CD14-positive monocyte (primary cell): Measurements from ENCODE around the gene BACH2. TPM values are rescaled to one million over a fixed set of nuclear protein-coding genes. Genes with fewer than 3 reads are reported as not detected.

Experiments
- DNase-seq, 3 donors: peaks; one replicate each; pipeline ENCODE4 v3.0.0-alpha.2; 2011 to 2022
- H2AFZ ChIP-seq: 2 replicates; pipeline ENCODE4 v1.6.0; 2012; ENCODE audit warnings: mild to moderate bottlenecking, low read depth, low read length, inconsistent platforms; ENCODE audit not compliant: insufficient read depth, poor library complexity, severe bottlenecking
- H3K27ac ChIP-seq, 2 donors: 1 replicate in 1 of 2; 2 replicates in 1 of 2; pipeline ENCODE4 v1.5.1; 2012 to 2013; ENCODE audit warnings: low read length in 2 of 2, control low read depth in 1 of 2, inconsistent platforms in 1 of 2, low read depth in 1 of 2, mild to moderate bottlenecking in 1 of 2
- H3K27me3 ChIP-seq, 2 donors: one replicate each; pipeline versions ENCODE4 v1.6.0 to v1.6.1; 2011 to 2013; ENCODE audit warnings: low read length in 2 of 2; ENCODE audit not compliant: control insufficient read depth in 2 of 2, insufficient read depth in 2 of 2
- H3K36me3 ChIP-seq, 2 donors: replicated peaks in 1 of 2; 1 replicate in 1 of 2; 2 replicates in 1 of 2; pipeline versions ENCODE4 v1.5.1 to v1.6.1; 2012 to 2013; ENCODE audit warnings: low read length in 2 of 2, control low read depth in 1 of 2, inconsistent platforms in 1 of 2, mild to moderate bottlenecking in 1 of 2; ENCODE audit not compliant: insufficient read depth in 2 of 2, control insufficient read depth in 1 of 2
- H3K4me1 ChIP-seq, 2 donors: 1 replicate in 1 of 2; 2 replicates in 1 of 2; pipeline versions ENCODE4 v1.5.1 to v1.6.1; 2012 to 2013; ENCODE audit warnings: low read length in 2 of 2, control low read depth in 1 of 2, inconsistent platforms in 1 of 2, mild to moderate bottlenecking in 1 of 2, moderate library complexity in 1 of 2; ENCODE audit not compliant: insufficient read depth in 2 of 2, control insufficient read depth in 1 of 2
- H3K4me2 ChIP-seq: replicated peaks from 2 replicates; pipeline ENCODE3; 2012; ENCODE audit warnings: low read length, moderate library complexity, mild to moderate bottlenecking; ENCODE audit not compliant: poor library complexity, severe bottlenecking; ENCODE audit errors: extremely low read depth
- H3K4me3 ChIP-seq, 3 experiments: fragments of 200-600 bp in 1 of 3; sonication (generic) in 1 of 3; replicated peaks in 1 of 3; 1 replicate in 2 of 3; 2 replicates in 1 of 3; pipeline ENCODE4 v1.5.1; 2011 to 2013; ENCODE audit warnings: low read length in 3 of 3, mild to moderate bottlenecking in 3 of 3, control low read depth in 2 of 3, low read depth in 2 of 3, inconsistent platforms in 1 of 3, moderate library complexity in 1 of 3
- H3K79me2 ChIP-seq: 2 replicates; pipeline ENCODE4 v1.6.0; 2012; ENCODE audit warnings: mild to moderate bottlenecking, control low read depth, inconsistent platforms, low read length, moderate library complexity; ENCODE audit not compliant: insufficient read depth
- H3K9ac ChIP-seq: 2 replicates; pipeline ENCODE4 v1.6.0; 2017; ENCODE audit warnings: low read length, mild to moderate bottlenecking; ENCODE audit not compliant: insufficient read depth, poor library complexity, severe bottlenecking
- H3K9me3 ChIP-seq, 2 donors: replicated peaks in 1 of 2; 1 replicate in 1 of 2; 2 replicates in 1 of 2; pipeline versions ENCODE4 v1.5.1 to v1.6.1; 2012 to 2013; ENCODE audit warnings: low read length in 2 of 2, control low read depth in 1 of 2; ENCODE audit not compliant: control insufficient read depth in 1 of 2, insufficient read depth in 1 of 2
- H4K20me1 ChIP-seq: 2 replicates; pipeline ENCODE4 v1.6.0; 2012; ENCODE audit warnings: mild to moderate bottlenecking, low read length, control low read depth, moderate library complexity; ENCODE audit not compliant: insufficient read depth
- H3K27ac Mint-ChIP-seq, 7 donors: one replicate each; pipeline ENCODE4 v1.8.0; 2020; ENCODE audit warnings: mild to moderate bottlenecking in 7 of 7, mixed read lengths in 7 of 7, moderate library complexity in 6 of 7, inconsistent platforms in 2 of 7
- H3K27me3 Mint-ChIP-seq, 3 donors: one replicate each; pipeline ENCODE4 v1.8.0; 2021 to 2022; ENCODE audit warnings: low read depth in 3 of 3, mild to moderate bottlenecking in 3 of 3, mixed read lengths in 3 of 3, moderate library complexity in 3 of 3, inconsistent platforms in 1 of 3
- H3K36me3 Mint-ChIP-seq, 2 donors: one replicate each; pipeline ENCODE4 v1.8.0; 2020; ENCODE audit warnings: mixed read lengths in 2 of 2, inconsistent platforms in 1 of 2, mild to moderate bottlenecking in 1 of 2
- H3K4me1 Mint-ChIP-seq: one replicate; pipeline ENCODE4 v1.8.0; 2020; ENCODE audit warnings: mild to moderate bottlenecking, mixed read lengths
- H3K4me3 Mint-ChIP-seq, 2 donors: one replicate each; pipeline ENCODE4 v1.8.0; 2020; ENCODE audit warnings: mild to moderate bottlenecking in 2 of 2, mixed read lengths in 2 of 2, moderate library complexity in 1 of 2
- H3K9me3 Mint-ChIP-seq, 7 donors: one replicate each; pipeline ENCODE4 v1.8.0; 2020 to 2022; ENCODE audit warnings: mixed read lengths in 7 of 7, mild to moderate bottlenecking in 6 of 7, moderate library complexity in 6 of 7, inconsistent platforms in 2 of 7
- CTCF ChIP-seq: fragments of 200-600 bp; IDR thresholded peaks from one replicate; pipeline ENCODE4 v1.8.0; 2022; ENCODE audit warnings: antibody characterized with exemption, mild to moderate bottlenecking
- WGBS: methylation state at CpG from one replicate; pipeline ENCODE4 v1.1.5; 2013; ENCODE audit warnings: missing lambda C conversion rate; ENCODE audit not compliant: insufficient coverage; 5-methylcytosine and 5-hydroxymethylcytosine counted together
- intact Hi-C, 2 donors: fragments of 100-400 bp; cut with micrococcal nuclease; formaldehyde crosslinking; loops; one replicate each; pipeline versions ENCODE4 v1.15.0 to v1.15.1; 2023
- polyA plus RNA-seq, 3 donors: library from polyadenylated mRNA; depleted of rRNA in 1 of 3; unstranded in 2 of 3; stranded (reverse) in 1 of 3; fragments of 300-500 nt in 2 of 3; fragments of >200 nt in 1 of 3; fragmentation: Illumina TruSeq in 2 of 3; gene quantifications; 1 replicate in 2 of 3; 2 replicates in 1 of 3; pipeline ENCODE4 v1.2.3, GENCODE V29; 2012 to 2021

BACH2 gene
- polyA plus RNA-seq, 3 donors, result 0.04 to 0.09 (median 0.05) TPM

- Histone ChIP-seq H3K9ac (no peak overlapping the region), H3K4me2 (no peak overlapping the region), H3K79me2 (no peaks in the 10 kb centered on the region), H3K36me3 (no peaks in the 10 kb centered on the region), H3K4me1 (peaks cover 0 to 1% of the 10 kb centered on the region in 2 donors), H3K27me3 (no peaks in the 10 kb centered on the region), H3K4me3 (no peak overlapping the region), H4K20me1 (no peaks in the 10 kb centered on the region), H3K27ac (no peak overlapping the region), H3K9me3 (no peaks in the 10 kb centered on the region), H2AFZ (no peak overlapping the region)
- Mint-ChIP-seq H3K4me3 (no peak overlapping the region), H3K27me3 (peaks cover 0 to 1% (median 0%) of the 10 kb centered on the region in 3 donors), H3K9me3 (peaks cover 0 to 2% (median 0%) of the 10 kb centered on the region in 7 donors), H3K36me3 (no peaks in the 10 kb centered on the region), H3K4me1 (peaks cover 15% of the 10 kb centered on the region), H3K27ac (no peak overlapping the region)
- TF ChIP-seq CTCF, result no peak
- intact Hi-C loops, result no loop called here
- no peak for DNase-seq
These were observed 126.0 kb downstream of the BACH2 start for GRCh38 chr6:90170601-90171000.

- WGBS, result 82% methylated on average over 2 of the region's 4 CpGs
- no peaks in the 10 kb centered on the region for H4K20me1 ChIP-seq
- peaks cover 0 to 1% (median 0%) of the 10 kb centered on the region in 3 donors for H3K27me3 Mint-ChIP-seq
- no peaks in the 10 kb centered on the region for H3K36me3 Mint-ChIP-seq
- intact Hi-C loops, result no loop called here
- peaks cover 0 to 4% (median 0%) of the 10 kb centered on the region in 7 donors for H3K9me3 Mint-ChIP-seq
- peaks cover 15% of the 10 kb centered on the region for H3K4me1 Mint-ChIP-seq
- no peak overlapping the region for H2AFZ ChIP-seq
- H3K79me2 ChIP-seq, result no peaks in the 10 kb centered on the region
- peak overlapping the region in 1 of 7 donors; percentile 10 for H3K27ac Mint-ChIP-seq
- no peaks in the 10 kb centered on the region for H3K27me3 ChIP-seq
- no peak overlapping the region for H3K4me3 Mint-ChIP-seq
- H3K36me3 ChIP-seq, result no peaks in the 10 kb centered on the region
- H3K4me1 ChIP-seq, result no peaks in the 10 kb centered on the region
- H3K9ac ChIP-seq, result no peak overlapping the region
- DNase-seq, result no peak
- no peak overlapping the region for H3K27ac ChIP-seq
- no peaks in the 10 kb centered on the region for H3K9me3 ChIP-seq
- H3K4me2 ChIP-seq, result no peak overlapping the region
- H3K4me3 ChIP-seq, result no peak overlapping the region
- TF ChIP-seq CTCF, result no peak
These were observed 127.3 kb downstream of the BACH2 start for GRCh38 chr6:90169374-90169773.
